ENCODE measurements around the gene DNAH3. TPM values are rescaled to one million over a fixed set of nuclear protein-coding genes. Genes with fewer than 3 reads are reported as not detected.

Gene DNAH3
- total RNA-seq, 1 experiment from 2014 or later: 0.57 TPM

- Mint-ChIP-seq H3K9me3 (no peaks in the 10 kb centered on the region), H3K4me3 (no peak overlapping the region), H3K4me1 (peaks cover 10% of the 10 kb centered on the region), H3K27ac (no peak overlapping the region), H3K27me3 (ENCODE audit: low read depth) (no peaks in the 10 kb centered on the region), H3K36me3 (peaks cover 65% of the 10 kb centered on the region)
- POLR2A ChIA-PET: no interaction called here
- CTCF ChIA-PET: no interaction called here
- ATAC-seq (no peak; the same call in 1 of the 2 replicates), DNase-seq (ENCODE audit: low spot score) (no peak)
- TF ChIP-seq, protein P1, sequence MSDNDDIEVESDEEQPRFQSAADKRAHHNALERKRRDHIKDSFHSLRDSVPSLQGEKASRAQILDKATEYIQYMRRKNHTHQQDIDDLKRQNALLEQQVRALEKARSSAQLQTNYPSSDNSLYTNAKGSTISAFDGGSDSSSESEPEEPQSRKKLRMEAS (CRISPR knock-in tag; IDR thresholded peaks at IDR 0.05): no peak
- TF ChIP-seq, protein P2, sequence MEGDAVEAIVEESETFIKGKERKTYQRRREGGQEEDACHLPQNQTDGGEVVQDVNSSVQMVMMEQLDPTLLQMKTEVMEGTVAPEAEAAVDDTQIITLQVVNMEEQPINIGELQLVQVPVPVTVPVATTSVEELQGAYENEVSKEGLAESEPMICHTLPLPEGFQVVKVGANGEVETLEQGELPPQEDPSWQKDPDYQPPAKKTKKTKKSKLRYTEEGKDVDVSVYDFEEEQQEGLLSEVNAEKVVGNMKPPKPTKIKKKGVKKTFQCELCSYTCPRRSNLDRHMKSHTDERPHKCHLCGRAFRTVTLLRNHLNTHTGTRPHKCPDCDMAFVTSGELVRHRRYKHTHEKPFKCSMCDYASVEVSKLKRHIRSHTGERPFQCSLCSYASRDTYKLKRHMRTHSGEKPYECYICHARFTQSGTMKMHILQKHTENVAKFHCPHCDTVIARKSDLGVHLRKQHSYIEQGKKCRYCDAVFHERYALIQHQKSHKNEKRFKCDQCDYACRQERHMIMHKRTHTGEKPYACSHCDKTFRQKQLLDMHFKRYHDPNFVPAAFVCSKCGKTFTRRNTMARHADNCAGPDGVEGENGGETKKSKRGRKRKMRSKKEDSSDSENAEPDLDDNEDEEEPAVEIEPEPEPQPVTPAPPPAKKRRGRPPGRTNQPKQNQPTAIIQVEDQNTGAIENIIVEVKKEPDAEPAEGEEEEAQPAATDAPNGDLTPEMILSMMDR (IDR thresholded peaks at IDR 0.05): no peak
- TF ChIP-seq NR3C1 (CRISPR knock-in tag; conservative IDR thresholded peaks at IDR 0.05; ENCODE audit: low read depth) (no peak), ZNF121 (CRISPR knock-in tag; IDR thresholded peaks at IDR 0.05) (no peak), EMX1 (CRISPR knock-in tag; IDR thresholded peaks at IDR 0.05) (no peak)
Observed at GRCh38 chr16:21166561-21166961, 15.9 kb upstream of the DNAH3 start.

GRCh38 chr16:21164521-21165168, 14.0 kb upstream of the DNAH3 start:
- CTCF ChIA-PET: no interaction called here
- Mint-ChIP-seq H3K4me3 (no peak overlapping the region), H3K36me3 (peaks cover 55% of the 10 kb centered on the region), H3K4me1 (peaks cover 17% of the 10 kb centered on the region), H3K9me3 (no peaks in the 10 kb centered on the region), H3K27ac (no peak overlapping the region), H3K27me3 (ENCODE audit: low read depth) (no peaks in the 10 kb centered on the region)
- TF ChIP-seq, protein P3, sequence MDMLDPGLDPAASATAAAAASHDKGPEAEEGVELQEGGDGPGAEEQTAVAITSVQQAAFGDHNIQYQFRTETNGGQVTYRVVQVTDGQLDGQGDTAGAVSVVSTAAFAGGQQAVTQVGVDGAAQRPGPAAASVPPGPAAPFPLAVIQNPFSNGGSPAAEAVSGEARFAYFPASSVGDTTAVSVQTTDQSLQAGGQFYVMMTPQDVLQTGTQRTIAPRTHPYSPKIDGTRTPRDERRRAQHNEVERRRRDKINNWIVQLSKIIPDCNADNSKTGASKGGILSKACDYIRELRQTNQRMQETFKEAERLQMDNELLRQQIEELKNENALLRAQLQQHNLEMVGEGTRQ (CRISPR knock-in tag; IDR thresholded peaks at IDR 0.05): no peak
- no peak for TF ChIP-seq ATF6 (CRISPR knock-in tag; IDR thresholded peaks at IDR 0.05)
- no peak for ATAC-seq
- POLR2A ChIA-PET: no interaction called here
- DNase-seq (ENCODE audit: low spot score): no peak

DNA sequence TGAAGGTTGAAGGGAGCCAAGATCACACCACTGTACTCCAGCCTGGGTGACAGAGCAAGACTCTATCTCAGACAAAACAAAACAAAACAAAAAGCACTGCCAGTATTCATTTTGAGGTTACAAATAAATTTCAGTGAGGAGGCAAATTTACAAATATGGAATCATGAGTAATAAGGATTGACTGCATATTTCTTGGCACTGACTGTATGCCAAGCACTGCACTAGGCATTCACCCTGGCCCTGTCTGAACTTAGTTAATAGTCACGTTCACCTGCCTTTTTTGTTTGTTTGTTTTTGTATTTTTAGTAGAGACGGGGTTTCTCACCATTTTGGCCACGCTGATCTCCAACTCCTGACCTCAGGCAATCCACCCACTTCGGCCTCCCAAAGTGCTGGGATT, 12.9 kb upstream of the DNAH3 start:
- DNase-seq (ENCODE audit: low spot score) (no peak), ATAC-seq (no peak)
- Mint-ChIP-seq H3K9me3 (no peaks in the 10 kb centered on the region), H3K27ac (no peak overlapping the region), H3K4me3 (no peak overlapping the region), H3K4me1 (peaks cover 17% of the 10 kb centered on the region), H3K27me3 (ENCODE audit: low read depth) (no peaks in the 10 kb centered on the region), H3K36me3 (peaks cover 50% of the 10 kb centered on the region)
- CTCF ChIA-PET: no interaction called here
- POLR2A ChIA-PET: no interaction called here
- TF ChIP-seq JUN (CRISPR knock-in tag; IDR thresholded peaks at IDR 0.05) (no peak), ATF6 (CRISPR knock-in tag; IDR thresholded peaks at IDR 0.05) (no peak), RORB (CRISPR knock-in tag; IDR thresholded peaks at IDR 0.05) (no peak), TEAD4 (CRISPR knock-in tag; IDR thresholded peaks at IDR 0.05) (no peak), KAT7 (CRISPR knock-in tag; IDR thresholded peaks at IDR 0.05; ENCODE audit: borderline replicate concordance) (no peak), ZBTB21 (CRISPR knock-in tag; IDR thresholded peaks at IDR 0.05; ENCODE audit: borderline replicate concordance) (no peak), ZNF232 (CRISPR knock-in tag; IDR thresholded peaks at IDR 0.05) (no peak), IRF2 (CRISPR knock-in tag; IDR thresholded peaks at IDR 0.05; ENCODE audit: borderline replicate concordance, low read depth) (no peak), PRRX2 (CRISPR knock-in tag; IDR thresholded peaks at IDR 0.05) (no peak), ZNF263 (CRISPR knock-in tag; IDR thresholded peaks at IDR 0.05; ENCODE audit: low read depth) (no peak), ZNF121 (CRISPR knock-in tag; IDR thresholded peaks at IDR 0.05) (no peak), NFYB (CRISPR knock-in tag; conservative IDR thresholded peaks at IDR 0.05; ENCODE audit: low read depth) (no peak)
- TF ChIP-seq, protein P4, sequence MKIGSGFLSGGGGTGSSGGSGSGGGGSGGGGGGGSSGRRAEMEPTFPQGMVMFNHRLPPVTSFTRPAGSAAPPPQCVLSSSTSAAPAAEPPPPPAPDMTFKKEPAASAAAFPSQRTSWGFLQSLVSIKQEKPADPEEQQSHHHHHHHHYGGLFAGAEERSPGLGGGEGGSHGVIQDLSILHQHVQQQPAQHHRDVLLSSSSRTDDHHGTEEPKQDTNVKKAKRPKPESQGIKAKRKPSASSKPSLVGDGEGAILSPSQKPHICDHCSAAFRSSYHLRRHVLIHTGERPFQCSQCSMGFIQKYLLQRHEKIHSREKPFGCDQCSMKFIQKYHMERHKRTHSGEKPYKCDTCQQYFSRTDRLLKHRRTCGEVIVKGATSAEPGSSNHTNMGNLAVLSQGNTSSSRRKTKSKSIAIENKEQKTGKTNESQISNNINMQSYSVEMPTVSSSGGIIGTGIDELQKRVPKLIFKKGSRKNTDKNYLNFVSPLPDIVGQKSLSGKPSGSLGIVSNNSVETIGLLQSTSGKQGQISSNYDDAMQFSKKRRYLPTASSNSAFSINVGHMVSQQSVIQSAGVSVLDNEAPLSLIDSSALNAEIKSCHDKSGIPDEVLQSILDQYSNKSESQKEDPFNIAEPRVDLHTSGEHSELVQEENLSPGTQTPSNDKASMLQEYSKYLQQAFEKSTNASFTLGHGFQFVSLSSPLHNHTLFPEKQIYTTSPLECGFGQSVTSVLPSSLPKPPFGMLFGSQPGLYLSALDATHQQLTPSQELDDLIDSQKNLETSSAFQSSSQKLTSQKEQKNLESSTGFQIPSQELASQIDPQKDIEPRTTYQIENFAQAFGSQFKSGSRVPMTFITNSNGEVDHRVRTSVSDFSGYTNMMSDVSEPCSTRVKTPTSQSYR (CRISPR knock-in tag; IDR thresholded peaks at IDR 0.05): no peak
- TF ChIP-seq, protein P5, sequence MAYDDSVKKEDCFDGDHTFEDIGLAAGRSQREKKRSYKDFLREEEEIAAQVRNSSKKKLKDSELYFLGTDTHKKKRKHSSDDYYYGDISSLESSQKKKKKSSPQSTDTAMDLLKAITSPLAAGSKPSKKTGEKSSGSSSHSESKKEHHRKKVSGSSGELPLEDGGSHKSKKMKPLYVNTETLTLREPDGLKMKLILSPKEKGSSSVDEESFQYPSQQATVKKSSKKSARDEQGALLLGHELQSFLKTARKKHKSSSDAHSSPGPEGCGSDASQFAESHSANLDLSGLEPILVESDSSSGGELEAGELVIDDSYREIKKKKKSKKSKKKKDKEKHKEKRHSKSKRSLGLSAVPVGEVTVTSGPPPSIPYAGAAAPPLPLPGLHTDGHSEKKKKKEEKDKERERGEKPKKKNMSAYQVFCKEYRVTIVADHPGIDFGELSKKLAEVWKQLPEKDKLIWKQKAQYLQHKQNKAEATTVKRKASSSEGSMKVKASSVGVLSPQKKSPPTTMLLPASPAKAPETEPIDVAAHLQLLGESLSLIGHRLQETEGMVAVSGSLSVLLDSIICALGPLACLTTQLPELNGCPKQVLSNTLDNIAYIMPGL (CRISPR knock-in tag; IDR thresholded peaks at IDR 0.05): no peak
